Mesenchymal stem cell (in vitro differentiated cells and primary cell): ENCODE data around the gene CDK6.

Source experiments
- DNase-seq: peaks from one replicate; pipeline ENCODE4 v3.0.0-alpha.2; 2013
- H2AFZ ChIP-seq: one replicate; pipeline ENCODE4 v1.6.1; 2013; ENCODE audit warnings: low read depth, mild to moderate bottlenecking, control low read depth, inconsistent platforms, low read length, moderate library complexity
- H2AK5ac ChIP-seq: 2 replicates; pipeline ENCODE4 v1.6.1; 2013; ENCODE audit warnings: low read length, moderate library complexity, mild to moderate bottlenecking, inconsistent platforms; ENCODE audit not compliant: severe bottlenecking
- H2BK120ac ChIP-seq: one replicate; pipeline ENCODE4 v1.6.1; 2013; ENCODE audit warnings: low read depth, mild to moderate bottlenecking, inconsistent platforms, low read length, moderate library complexity
- H2BK12ac ChIP-seq, 2 experiments: one replicate each; pipeline ENCODE4 v1.6.1; 2013; ENCODE audit warnings: inconsistent platforms in 2 of 2, low read length in 2 of 2, mild to moderate bottlenecking in 2 of 2, moderate library complexity in 2 of 2, control low read depth in 1 of 2
- H2BK15ac ChIP-seq: one replicate; pipeline ENCODE4 v1.6.1; 2013; ENCODE audit warnings: mild to moderate bottlenecking, low read depth, inconsistent platforms; ENCODE audit not compliant: poor library complexity, severe bottlenecking
- H2BK5ac ChIP-seq: 2 replicates; pipeline ENCODE4 v1.6.1; 2013; ENCODE audit warnings: low read depth, mild to moderate bottlenecking, low read length, control low read depth, inconsistent platforms; ENCODE audit not compliant: poor library complexity, severe bottlenecking
- H3K14ac ChIP-seq, 2 experiments: one replicate each; pipeline ENCODE4 v1.6.1; 2013; ENCODE audit warnings: inconsistent platforms in 2 of 2, low read length in 2 of 2, control low read depth in 1 of 2, mild to moderate bottlenecking in 1 of 2, moderate library complexity in 1 of 2
- H3K18ac ChIP-seq, 2 experiments: one replicate each; pipeline ENCODE4 v1.6.1; 2013; ENCODE audit warnings: inconsistent platforms in 2 of 2, low read length in 2 of 2, control low read depth in 1 of 2, low read depth in 1 of 2, mild to moderate bottlenecking in 1 of 2
- H3K23ac ChIP-seq, 2 experiments: one replicate each; pipeline ENCODE4 v1.6.1; 2013; ENCODE audit warnings: inconsistent platforms in 2 of 2, low read length in 2 of 2, mild to moderate bottlenecking in 2 of 2, moderate library complexity in 2 of 2, control low read depth in 1 of 2
- H3K27ac ChIP-seq: 2 replicates; pipeline ENCODE4 v1.5.1; 2013; ENCODE audit warnings: mild to moderate bottlenecking, moderate library complexity, low read length, control low read depth, inconsistent platforms; ENCODE audit not compliant: poor library complexity, severe bottlenecking
- H3K27me3 ChIP-seq, 2 experiments: 2 replicates each; pipeline versions ENCODE4 v1.6.1 to v1.7.0; 2013; ENCODE audit warnings: low read length in 2 of 2, mild to moderate bottlenecking in 2 of 2, moderate library complexity in 2 of 2, control low read depth in 1 of 2, inconsistent platforms in 1 of 2; ENCODE audit not compliant: control insufficient read depth in 1 of 2, insufficient read depth in 1 of 2
- H3K36me3 ChIP-seq, 2 experiments: 2 replicates each; pipeline versions ENCODE4 v1.6.1 to v1.7.0; 2013; ENCODE audit warnings: low read length in 2 of 2, control low read depth in 1 of 2, inconsistent platforms in 1 of 2, low read depth in 1 of 2, mild to moderate bottlenecking in 1 of 2; ENCODE audit not compliant: insufficient read depth in 2 of 2, control insufficient read depth in 1 of 2
- H3K4ac ChIP-seq, 2 experiments: one replicate each; pipeline ENCODE4 v1.6.1; 2013; ENCODE audit warnings: inconsistent platforms in 2 of 2, low read length in 2 of 2, mild to moderate bottlenecking in 2 of 2, moderate library complexity in 2 of 2, control low read depth in 1 of 2, low read depth in 1 of 2
- H3K4me1 ChIP-seq: 2 replicates; pipeline ENCODE4 v1.6.1; 2013; ENCODE audit warnings: low read depth, low read length, control low read depth; ENCODE audit not compliant: control insufficient read depth, insufficient read depth
- H3K4me2 ChIP-seq: 2 replicates; pipeline ENCODE4 v1.6.1; 2013; ENCODE audit warnings: low read length, mild to moderate bottlenecking, inconsistent platforms; ENCODE audit not compliant: poor library complexity, severe bottlenecking
- H3K4me3 ChIP-seq, 2 experiments: 2 replicates each; pipeline versions ENCODE4 v1.5.1 to v1.7.0; 2013; ENCODE audit warnings: low read length in 2 of 2, mild to moderate bottlenecking in 2 of 2, control low read depth in 1 of 2, low read depth in 1 of 2; ENCODE audit not compliant: insufficient read depth in 1 of 2
- H3K79me1 ChIP-seq: replicated peaks from 2 replicates; pipeline ENCODE4 v1.6.1; 2013; ENCODE audit warnings: mild to moderate bottlenecking, control low read depth, low read length, inconsistent platforms; ENCODE audit not compliant: poor library complexity, severe bottlenecking
- H3K9ac ChIP-seq: 2 replicates; pipeline ENCODE4 v1.7.0; 2013; ENCODE audit warnings: mild to moderate bottlenecking, low read length, moderate library complexity
- H3K9me3 ChIP-seq: 2 replicates; pipeline ENCODE4 v1.7.0; 2013; ENCODE audit warnings: mild to moderate bottlenecking, low read length; ENCODE audit not compliant: control insufficient read depth
- H4K8ac ChIP-seq: one replicate; pipeline ENCODE4 v1.6.1; 2013; ENCODE audit warnings: inconsistent platforms, mild to moderate bottlenecking, low read length, moderate library complexity
- H4K91ac ChIP-seq: one replicate; pipeline ENCODE4 v1.6.1; 2013; ENCODE audit warnings: mild to moderate bottlenecking, low read length, inconsistent platforms
- WGBS: methylation state at CpG from one replicate; pipeline ENCODE4 v1.1.7; 2013; ENCODE audit warnings: mixed read lengths; 5-methylcytosine and 5-hydroxymethylcytosine counted together

The CDK6 gene

DNA sequence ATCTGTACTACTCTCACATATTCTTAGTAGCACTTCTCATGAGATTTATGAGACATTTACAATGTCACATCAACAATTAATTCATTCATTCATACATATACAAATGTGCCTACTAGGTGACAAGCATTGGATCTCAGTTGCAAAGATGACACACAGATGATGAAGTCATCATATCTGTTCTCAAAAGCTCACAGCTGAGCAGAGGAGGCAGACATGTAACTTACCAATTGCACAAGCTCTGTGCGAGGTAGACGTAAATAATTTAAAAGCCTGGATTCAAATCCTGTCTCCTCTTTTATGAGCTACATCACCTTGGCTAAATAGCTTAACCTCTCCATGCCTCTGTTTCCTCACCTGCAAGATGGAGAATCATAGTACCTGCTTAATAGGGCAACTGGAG, 136.8 kb downstream of the CDK6 start:
- no peak overlapping the region for H2AFZ ChIP-seq
- H2BK120ac ChIP-seq: no peak overlapping the region
- H3K9ac ChIP-seq: no peak overlapping the region
- H2BK15ac ChIP-seq: no peak overlapping the region
- peaks cover 9% of the 10 kb centered on the region for H3K4me1 ChIP-seq
- H2BK5ac ChIP-seq: peak overlapping the region; percentile 61
- peaks cover 9% of the 10 kb centered on the region for H3K79me1 ChIP-seq
- no peak overlapping the region for H3K4me3 ChIP-seq
- WGBS: 67% methylated on average over 2 of the region's 2 CpGs
- H3K4ac ChIP-seq: peak overlapping the region in 1 of 2 experiments; percentile 30
- H3K27me3 ChIP-seq: no peaks in the 10 kb centered on the region
- peaks cover 1 to 5% of the 10 kb centered on the region in 2 experiments for H3K36me3 ChIP-seq
- H2AK5ac ChIP-seq: peak overlapping the region; percentile 99
- H3K18ac ChIP-seq: no peak overlapping the region
- peaks cover 1% of the 10 kb centered on the region for H3K9me3 ChIP-seq
- H3K14ac ChIP-seq: no peak overlapping the region
- H3K4me2 ChIP-seq: no peak overlapping the region
- H2BK12ac ChIP-seq: no peak overlapping the region
- H3K23ac ChIP-seq: no peak overlapping the region
- peak overlapping the region; percentile 88 for H3K27ac ChIP-seq
- no peak overlapping the region for H4K91ac ChIP-seq
- DNase-seq: peak; percentile 60
- no peak overlapping the region for H4K8ac ChIP-seq

DNA sequence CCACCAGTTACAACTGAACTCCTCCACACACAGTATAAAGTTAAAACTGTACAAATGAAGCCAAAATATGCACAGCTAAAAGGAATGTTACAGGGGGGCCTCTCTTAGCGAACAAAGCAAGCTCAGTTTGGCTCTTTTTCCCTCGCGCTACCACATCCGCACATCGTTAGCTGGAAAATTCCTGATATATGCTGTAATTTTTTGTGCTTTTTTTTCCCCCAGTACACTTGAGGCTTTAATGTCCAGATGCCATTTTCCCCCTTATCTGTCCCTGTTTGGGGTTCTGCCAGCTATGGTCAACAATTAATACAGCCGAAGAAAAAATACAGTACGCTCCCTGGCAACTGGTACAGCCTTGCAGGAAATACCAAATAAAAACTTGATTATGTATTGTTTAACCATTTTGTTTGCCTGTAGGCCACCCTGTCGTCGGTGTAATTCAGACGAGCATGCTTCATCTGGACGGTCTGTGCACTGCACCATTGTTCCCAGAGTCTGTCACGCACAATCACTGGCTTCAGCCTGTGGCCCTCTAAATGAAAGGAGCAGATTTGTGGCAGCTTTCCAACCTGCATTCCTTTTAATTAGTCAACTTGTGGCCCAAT, 138.0 kb downstream of the CDK6 start:
- Histone ChIP-seq H2BK15ac (no peak overlapping the region), H2BK12ac (no peak overlapping the region), H3K79me1 (peaks cover 6% of the 10 kb centered on the region), H4K8ac (no peak overlapping the region), H2BK5ac (peak overlapping the region; percentile 40), H3K27me3 (no peaks in the 10 kb centered on the region), H2AFZ (no peak overlapping the region), H3K4me3 (peak overlapping the region in 1 of 2 experiments; percentile 58), H3K36me3 (peaks cover 0 to 5% of the 10 kb centered on the region in 2 experiments), H4K91ac (no peak overlapping the region), H3K4ac (peak overlapping the region in 1 of 2 experiments; percentile 73), H3K14ac (no peak overlapping the region), H3K9me3 (no peaks in the 10 kb centered on the region), H3K9ac (peak overlapping the region; percentile 79), H2BK120ac (no peak overlapping the region), H3K4me2 (peak overlapping the region; percentile 1), H2AK5ac (peak overlapping the region; percentile 0), H3K27ac (peak overlapping the region; percentile 88), H3K4me1 (peaks cover 9% of the 10 kb centered on the region), H3K23ac (no peak overlapping the region), H3K18ac (peak overlapping the region in 1 of 2 experiments; percentile 69)
- peak; percentile 90 for DNase-seq
- 42% methylated on average over 11 of the region's 12 CpGs for WGBS

DNA sequence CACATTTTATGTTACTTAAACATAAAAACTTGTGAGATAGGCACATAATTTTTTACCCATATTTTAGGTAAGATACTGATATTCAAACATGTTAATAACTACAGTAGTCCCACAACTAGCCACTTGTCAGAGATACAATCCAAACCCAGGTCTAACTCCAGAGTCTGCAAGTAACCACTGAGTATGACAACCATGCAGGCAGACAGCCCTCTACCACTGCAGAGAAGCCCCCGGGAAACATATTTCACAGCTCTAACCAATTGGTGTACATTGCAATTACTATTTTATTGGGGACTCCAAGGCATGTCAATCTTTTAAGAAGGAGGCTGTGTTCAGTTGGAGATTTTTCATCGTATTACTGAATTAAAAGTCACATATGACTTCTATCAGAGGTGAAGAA, 139.0 kb downstream of the CDK6 start:
- no peak overlapping the region for H2BK5ac ChIP-seq
- peaks cover 7% of the 10 kb centered on the region for H3K79me1 ChIP-seq
- H3K9me3 ChIP-seq: no peaks in the 10 kb centered on the region
- H4K8ac ChIP-seq: no peak overlapping the region
- H3K4me2 ChIP-seq: no peak overlapping the region
- H2BK12ac ChIP-seq: peak overlapping the region in 1 of 2 experiments; percentile 5
- H2AFZ ChIP-seq: no peak overlapping the region
- WGBS: no CpG with 5 or more reads among the region's 2 CpGs
- H3K27ac ChIP-seq: peak overlapping the region; percentile 88
- H3K4ac ChIP-seq: no peak overlapping the region
- H2BK15ac ChIP-seq: no peak overlapping the region
- no peak overlapping the region for H3K18ac ChIP-seq
- no peak overlapping the region for H4K91ac ChIP-seq
- no peaks in the 10 kb centered on the region for H3K27me3 ChIP-seq
- H3K4me3 ChIP-seq: no peak overlapping the region
- no peak for DNase-seq
- no peak overlapping the region for H2BK120ac ChIP-seq
- peak overlapping the region; percentile 74 for H2AK5ac ChIP-seq
- H3K4me1 ChIP-seq: peaks cover 9% of the 10 kb centered on the region
- no peak overlapping the region for H3K23ac ChIP-seq
- no peak overlapping the region for H3K14ac ChIP-seq
- peaks cover 0 to 7% of the 10 kb centered on the region in 2 experiments for H3K36me3 ChIP-seq
- H3K9ac ChIP-seq: peak overlapping the region; percentile 89

DNA sequence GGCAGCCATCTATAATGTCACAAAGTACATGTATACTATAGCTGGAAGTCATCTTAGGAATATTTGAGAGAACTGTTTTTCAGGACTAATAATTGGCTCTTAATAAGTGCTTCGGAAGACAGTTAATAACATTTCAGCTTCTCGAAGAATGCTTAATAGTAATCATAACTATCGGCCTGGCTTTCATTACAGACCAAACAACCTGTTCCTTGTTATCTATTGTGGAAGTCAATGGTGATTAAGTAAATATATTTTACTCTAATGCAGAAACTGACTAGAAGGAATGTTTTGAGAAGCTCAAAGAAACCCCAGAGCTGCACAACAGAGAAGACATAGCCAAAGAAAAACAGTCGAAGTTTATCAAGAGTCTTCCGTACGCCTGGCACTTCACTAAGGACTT, 139.4 kb downstream of the CDK6 start:
- H3K36me3 ChIP-seq: peaks cover 0 to 8% of the 10 kb centered on the region in 2 experiments
- H2AK5ac ChIP-seq: no peak overlapping the region
- peak overlapping the region; percentile 89 for H3K9ac ChIP-seq
- H3K27ac ChIP-seq: peak overlapping the region; percentile 88
- H2BK5ac ChIP-seq: no peak overlapping the region
- no peak overlapping the region for H4K8ac ChIP-seq
- no peak overlapping the region for H4K91ac ChIP-seq
- no peak overlapping the region for H2BK15ac ChIP-seq
- no peak for DNase-seq
- no peak overlapping the region for H2BK120ac ChIP-seq
- no peaks in the 10 kb centered on the region for H3K27me3 ChIP-seq
- no peak overlapping the region for H2AFZ ChIP-seq
- no peak overlapping the region for H3K4me2 ChIP-seq
- H3K9me3 ChIP-seq: no peaks in the 10 kb centered on the region
- H3K79me1 ChIP-seq: peaks cover 7% of the 10 kb centered on the region
- H3K4ac ChIP-seq: no peak overlapping the region
- no peak overlapping the region for H3K14ac ChIP-seq
- H3K4me1 ChIP-seq: peaks cover 9% of the 10 kb centered on the region
- no peak overlapping the region for H3K18ac ChIP-seq
- H2BK12ac ChIP-seq: no peak overlapping the region
- H3K23ac ChIP-seq: no peak overlapping the region
- no peak overlapping the region for H3K4me3 ChIP-seq
- WGBS: no CpG with 5 or more reads among the region's 6 CpGs
